Retina (tissue), 1 donor: ENCODE data around the gene TMEM95.

Source experiments
- DNase-seq: peaks from one replicate; pipeline ENCODE4 v3.0.0-alpha.2; 2016

TMEM95 gene, protein sequence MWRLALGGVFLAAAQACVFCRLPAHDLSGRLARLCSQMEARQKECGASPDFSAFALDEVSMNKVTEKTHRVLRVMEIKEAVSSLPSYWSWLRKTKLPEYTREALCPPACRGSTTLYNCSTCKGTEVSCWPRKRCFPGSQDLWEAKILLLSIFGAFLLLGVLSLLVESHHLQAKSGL

DNA sequence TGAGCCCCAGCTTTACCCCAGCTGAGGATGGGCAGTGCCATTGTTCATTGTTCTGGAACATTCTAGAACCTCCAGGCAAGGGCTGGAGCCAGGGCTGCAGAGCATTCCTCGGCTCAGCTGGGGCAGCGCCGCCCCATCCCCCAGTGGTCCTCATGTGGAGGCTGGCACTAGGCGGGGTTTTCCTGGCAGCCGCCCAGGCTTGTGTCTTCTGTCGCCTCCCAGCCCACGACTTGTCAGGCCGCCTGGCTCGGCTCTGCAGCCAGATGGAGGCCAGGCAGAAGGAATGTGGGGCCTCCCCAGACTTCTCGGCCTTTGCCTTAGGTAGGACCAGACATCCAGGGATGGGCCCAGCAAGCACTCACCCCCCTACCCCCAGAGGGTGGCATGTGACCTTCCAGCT is at the start of gene TMEM95:
Gene TMEM95 (plus strand): TSS at position 104 of the 400 bp plus-strand sequence. CDS start 49 bp downstream, at position 153.
- peak; percentile 34 for DNase-seq

DNA sequence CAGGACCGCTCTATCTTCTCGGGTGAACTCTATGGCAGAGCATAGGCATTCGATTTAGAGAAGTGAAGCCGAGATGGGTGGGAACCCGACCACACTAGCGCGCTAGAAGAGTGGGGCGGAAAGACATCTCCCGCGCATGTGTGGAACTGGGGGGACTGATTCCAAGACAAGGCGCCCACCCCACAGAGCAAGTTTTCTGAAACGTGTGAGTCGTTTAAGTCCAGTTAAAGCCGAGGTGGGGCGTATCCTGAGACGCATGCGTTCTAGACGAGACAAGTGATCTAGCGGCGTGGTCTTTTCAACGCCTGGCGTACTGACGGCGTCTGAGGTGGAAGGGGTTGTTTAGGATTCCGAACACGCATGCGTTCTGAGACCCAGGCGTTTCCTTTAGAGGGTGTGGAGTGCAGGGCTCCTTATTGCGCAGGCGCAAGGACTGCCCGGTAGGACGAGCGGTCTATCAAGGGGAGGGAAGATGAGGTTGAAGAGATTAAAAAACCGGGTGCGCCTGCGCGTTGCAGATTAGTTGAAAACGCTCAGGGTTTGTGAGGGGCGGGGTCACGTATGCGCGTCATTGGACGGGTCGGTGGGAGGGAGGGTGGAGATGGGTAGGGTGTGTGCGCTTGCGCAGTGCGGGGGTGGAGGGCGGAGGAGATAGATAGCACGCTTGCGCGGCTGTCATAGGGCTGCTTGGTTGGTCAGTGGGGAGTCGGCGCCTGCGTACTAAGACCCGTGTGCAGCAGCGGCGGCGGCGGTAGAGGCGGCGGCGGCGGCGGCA is 47.9 kb upstream of the TMEM95 start, which contains the start of gene EIF5A:
Gene EIF5A (plus strand): TSS at position 718 of the 775 bp plus-strand sequence. CDS start 2,008 bp downstream, outside the sequence.
- DNase-seq = peak; percentile 96

GRCh38 chr17:7307686-7308624 is 47.0 kb upstream of the TMEM95 start:
- no peak for DNase-seq

- peak; percentile 69 for DNase-seq
These were observed 46.1 kb upstream of the TMEM95 start for GRCh38 chr17:7308625-7309433.

- DNase-seq = no peak
These were observed 45.3 kb upstream of the TMEM95 start for GRCh38 chr17:7309628-7310027.

- no peak for DNase-seq
These were observed 43.7 kb upstream of the TMEM95 start for GRCh38 chr17:7311110-7311705.

- DNase-seq = no peak
These were observed 42.4 kb upstream of the TMEM95 start for GRCh38 chr17:7312432-7313087.

DNA sequence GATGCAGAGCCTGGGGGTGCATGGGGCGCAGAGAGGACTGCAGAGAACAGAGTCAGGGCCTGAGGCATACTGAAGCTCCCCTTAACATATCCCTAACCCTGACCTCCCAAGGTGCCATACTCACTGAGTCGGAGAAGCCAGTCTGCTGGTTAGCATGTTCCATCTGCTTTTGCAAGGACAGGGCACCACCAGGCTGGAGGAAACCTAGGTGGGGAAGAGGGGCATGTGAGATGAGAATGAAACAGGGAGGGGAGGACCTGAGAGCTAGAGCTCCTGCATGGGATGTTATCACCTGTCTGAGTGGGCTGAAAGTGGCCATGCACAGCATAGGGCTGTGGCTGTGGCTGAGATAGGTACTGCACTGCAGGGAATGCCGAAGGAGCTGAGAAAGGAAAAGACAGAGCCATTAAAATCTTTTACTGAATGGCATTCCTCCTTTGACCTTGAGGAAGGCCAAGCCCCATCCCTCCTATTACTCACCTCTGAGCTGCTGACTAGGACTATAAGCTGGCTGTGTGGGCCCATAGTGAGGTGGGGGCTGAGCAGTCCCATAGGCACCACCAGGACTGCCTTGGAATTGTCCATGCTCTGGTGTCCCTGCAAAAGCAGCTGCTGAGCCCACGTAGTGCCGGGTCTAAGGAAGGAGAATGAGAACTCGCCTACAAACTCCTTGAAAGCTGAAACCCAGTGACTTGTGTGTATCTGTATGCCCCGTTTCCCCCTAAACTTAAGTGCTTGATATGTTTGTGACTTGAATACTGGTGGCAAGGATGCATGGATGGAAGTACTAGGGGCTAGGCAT is 41.7 kb upstream of the TMEM95 start:
- no peak for DNase-seq

GRCh38 chr17:7313890-7314718 is 40.9 kb upstream of the TMEM95 start:
- no peak for DNase-seq

GRCh38 chr17:7314719-7315569 is 40.0 kb upstream of the TMEM95 start, which contains the start of gene GPS2:
Gene GPS2, minus strand, starts transcription at chr17:7315360. Its CDS starts 308 bp downstream, at chr17:7315052.
- peak; percentile 95 for DNase-seq

DNA sequence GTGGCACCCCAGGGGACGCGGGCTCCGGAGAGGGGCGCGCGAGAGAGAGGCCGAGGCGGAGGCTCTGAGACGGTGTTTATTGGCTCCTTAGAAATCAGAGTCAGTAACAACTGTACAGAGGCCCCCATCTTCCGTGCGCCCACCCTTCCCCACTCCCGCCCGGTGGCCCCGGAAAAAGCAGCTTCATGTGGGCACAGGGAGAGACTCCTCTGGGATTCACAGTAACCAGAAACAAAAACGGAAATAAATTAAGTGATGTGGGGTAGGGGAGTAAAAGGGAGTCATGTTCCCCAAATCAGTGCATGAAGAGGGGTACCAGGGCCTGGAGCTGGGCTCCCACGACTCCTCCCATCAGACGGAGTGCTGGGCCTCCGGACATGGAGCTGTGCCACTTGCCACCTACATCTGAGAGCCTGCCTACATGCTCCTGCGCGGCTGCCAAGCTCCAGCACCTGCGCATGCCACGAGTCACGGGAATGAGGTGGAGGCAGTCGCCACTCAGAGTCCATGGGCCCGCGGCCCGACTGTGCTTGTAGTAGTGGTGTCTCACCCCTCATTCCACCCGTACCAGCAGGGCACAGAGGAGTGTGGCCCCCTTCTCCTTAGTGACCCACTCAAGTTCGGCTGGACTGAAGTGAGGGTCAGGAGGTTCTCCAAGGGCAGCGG is 39.3 kb upstream of the TMEM95 start:
- no peak for DNase-seq

DNA sequence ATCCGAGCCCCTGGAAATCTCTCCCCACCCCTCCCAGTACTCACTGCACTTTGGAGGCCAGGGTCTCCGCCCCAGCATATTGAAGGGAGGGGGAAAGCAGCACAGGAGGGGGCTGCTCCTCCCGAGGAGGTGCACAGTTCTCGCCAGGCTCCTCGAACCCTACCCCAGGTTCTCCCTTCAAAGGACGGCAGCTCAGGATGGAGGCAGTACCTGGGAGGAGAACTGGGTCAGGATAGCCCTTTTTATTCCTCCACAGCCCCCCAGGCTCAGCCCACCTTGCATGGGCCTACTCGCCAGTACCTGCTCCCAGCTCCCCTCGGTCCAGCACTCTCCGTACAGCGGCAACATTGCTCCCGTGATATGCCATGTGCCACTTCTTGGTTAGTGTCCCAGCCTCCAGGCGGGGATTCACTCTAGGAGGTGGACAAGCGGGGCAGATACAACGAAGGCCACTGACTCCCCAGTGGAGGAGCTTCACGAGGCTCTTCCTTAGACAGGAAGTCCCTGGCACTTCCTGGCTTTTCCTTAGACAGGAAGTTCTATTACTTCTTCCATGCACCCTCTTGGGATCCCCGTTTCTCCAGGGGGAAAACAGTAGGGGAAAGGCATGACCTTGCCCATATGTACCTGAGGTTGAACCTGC is 37.7 kb upstream of the TMEM95 start:
- DNase-seq = no peak

GRCh38 chr17:7318121-7318860 is 36.7 kb upstream of the TMEM95 start:
- DNase-seq = no peak

DNA sequence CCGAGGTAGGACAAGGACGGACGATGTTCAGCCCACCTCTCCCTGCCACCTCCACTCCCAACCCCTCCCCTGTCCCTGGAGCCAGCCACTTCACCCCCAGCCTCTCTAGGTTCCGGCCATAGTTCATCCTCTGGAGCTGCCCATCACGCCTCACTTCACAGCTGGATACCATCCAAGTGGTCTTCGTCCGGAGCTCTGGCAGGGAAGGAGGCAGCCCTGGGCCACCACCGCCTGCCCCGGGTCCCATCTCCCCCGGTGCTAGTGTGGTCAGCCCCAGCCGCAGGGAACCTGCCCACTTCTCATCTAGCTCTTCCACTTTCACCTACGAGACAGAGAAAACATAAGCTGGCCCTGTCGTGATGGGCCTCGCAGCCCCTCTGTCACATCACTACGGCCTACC is 33.5 kb upstream of the TMEM95 start:
- no peak for DNase-seq

- DNase-seq = no peak
These were observed 32.3 kb upstream of the TMEM95 start for GRCh38 chr17:7322520-7323194.
